Stimulated activated CD8-positive, alpha-beta memory T cell treated with anti-CD3 and anti-CD28 coated beads, Interleukin-12 subunit alpha, Interleukin-12 subunit beta, amount 100 ng/mL, for 1 hour (primary cell): ENCODE measurements around the gene OR10A7.
A peak's percentile ranks its signal among the peaks of the same experiment; 100 is the strongest.
"Not testable (repeated sequence)": the region's sequence is repeated elsewhere in the genome, so short reads cannot be mapped to it uniquely, and the experiment has no call there.

Experiments used
- DNase-seq: peaks from one replicate; pipeline ENCODE4 v3.0.0-alpha.2; 2020; ENCODE audit warnings: low read depth

Gene OR10A7, protein sequence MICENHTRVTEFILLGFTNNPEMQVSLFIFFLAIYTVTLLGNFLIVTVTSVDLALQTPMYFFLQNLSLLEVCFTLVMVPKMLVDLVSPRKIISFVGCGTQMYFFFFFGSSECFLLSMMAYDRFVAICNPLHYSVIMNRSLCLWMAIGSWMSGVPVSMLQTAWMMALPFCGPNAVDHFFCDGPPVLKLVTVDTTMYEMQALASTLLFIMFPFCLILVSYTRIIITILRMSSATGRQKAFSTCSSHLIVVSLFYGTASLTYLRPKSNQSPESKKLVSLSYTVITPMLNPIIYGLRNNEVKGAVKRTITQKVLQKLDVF

DNA sequence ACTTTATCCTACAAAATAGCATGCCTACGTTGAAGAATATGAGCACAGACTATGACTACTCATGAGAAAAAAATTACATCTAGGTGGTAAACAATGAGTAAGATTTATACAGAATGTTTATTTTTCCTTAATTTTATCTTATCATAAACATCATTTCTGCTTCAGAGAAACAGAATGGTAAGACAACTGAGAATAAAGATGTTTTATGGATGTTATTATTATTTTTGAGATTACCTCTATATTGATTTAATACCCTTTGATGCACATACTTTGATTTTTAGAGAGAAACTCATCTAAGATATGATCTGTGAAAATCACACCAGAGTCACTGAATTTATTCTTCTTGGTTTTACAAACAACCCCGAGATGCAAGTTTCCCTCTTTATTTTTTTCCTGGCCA lies at the start of gene OR10A7:
Gene OR10A7 (plus strand): TSS at position 301 of the 400 bp plus-strand sequence. CDS start 0 bp downstream, at position 301.
- no peak for DNase-seq

GRCh38 chr12:55171445-55171844 lies 49.4 kb upstream of the OR10A7 start:
- no peak for DNase-seq

DNA sequence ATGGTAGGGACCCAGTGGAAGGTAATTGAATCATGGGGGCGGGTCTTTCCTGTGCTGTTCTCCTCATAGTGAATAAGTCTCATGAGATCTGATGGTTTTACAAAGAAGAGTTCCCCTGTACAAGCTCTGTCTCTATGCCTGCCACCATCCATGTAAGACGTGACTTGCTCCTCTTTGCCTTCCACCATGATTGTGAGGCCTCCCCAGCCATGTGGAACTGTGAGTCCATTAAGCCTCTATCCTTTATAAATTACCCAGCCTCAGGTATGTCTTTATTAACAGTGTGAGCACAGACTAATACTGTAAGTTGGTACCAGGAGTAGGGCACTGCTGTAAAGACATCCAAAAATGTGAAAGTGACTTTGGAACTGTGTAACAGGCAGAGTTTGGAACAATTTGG lies 49.0 kb upstream of the OR10A7 start:
- not testable (repeated sequence) for DNase-seq

- no peak for DNase-seq
Measured at GRCh38 chr12:55172686-55173085, 48.1 kb upstream of the OR10A7 start.

DNA sequence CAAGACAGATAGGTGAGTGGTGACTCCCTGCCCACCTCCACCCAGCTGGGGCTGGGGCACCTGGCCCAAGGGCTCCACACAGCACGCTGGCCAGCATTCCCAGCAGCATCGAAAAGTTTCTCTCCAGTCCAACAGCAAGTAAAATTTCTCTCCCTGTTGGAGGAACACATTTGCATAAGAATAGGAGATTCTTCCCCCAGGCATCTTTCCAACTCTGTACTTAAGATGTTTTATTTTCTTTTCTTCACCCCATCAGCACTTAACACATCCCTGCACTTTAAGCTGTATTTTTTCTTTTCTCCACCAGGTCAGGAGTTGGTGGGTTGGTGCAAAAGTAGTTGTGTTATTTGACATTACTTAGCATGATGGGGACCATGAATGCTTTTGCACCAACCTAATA lies 47.4 kb upstream of the OR10A7 start:
- DNase-seq, result no peak

DNA sequence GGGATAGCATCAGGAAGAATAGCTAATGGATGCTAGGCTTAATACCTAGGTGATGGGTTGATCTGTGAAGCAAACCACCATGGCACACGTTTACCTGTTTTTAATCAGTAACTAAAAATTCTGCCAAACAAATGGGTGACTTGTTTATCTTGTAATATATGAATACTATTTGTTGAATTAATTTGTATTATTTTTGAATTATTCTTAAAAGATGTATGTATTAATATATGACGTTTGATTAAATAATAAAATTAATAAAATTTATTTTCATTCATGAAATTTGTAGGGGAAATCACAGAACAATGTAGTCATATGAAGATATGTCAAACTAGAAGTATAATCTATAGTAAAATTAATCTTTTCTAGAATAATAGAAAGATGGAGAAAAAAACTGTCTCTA lies 32.3 kb upstream of the OR10A7 start:
- no peak for DNase-seq

GRCh38 chr12:55188974-55189556 lies 31.8 kb upstream of the OR10A7 start:
- peak; percentile 17 for DNase-seq

GRCh38 chr12:55194382-55194781 lies 26.4 kb upstream of the OR10A7 start:
- no peak for DNase-seq

DNA sequence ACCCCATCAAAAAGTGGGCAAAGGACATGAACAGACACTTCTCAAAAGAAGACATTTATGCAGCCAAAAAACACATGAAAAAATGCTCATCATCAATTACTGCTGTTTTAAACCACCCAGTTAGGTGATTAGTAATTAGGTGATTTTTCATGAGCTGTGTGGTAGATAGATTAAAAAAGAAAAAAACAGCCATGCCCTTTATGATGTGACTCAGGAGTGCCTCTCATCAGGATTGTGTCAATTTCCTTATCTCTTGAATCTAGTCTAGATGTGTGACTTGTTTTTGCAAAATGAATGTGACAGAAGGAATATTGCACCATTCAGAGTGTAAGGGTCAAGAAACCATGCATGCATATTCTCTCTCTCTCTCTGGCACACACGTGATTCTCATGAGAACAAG lies 5.7 kb downstream of the OR10A7 start:
- DNase-seq, result no peak

- DNase-seq, result no peak
Measured at GRCh38 chr12:55227643-55228042, 6.8 kb downstream of the OR10A7 start.

DNA sequence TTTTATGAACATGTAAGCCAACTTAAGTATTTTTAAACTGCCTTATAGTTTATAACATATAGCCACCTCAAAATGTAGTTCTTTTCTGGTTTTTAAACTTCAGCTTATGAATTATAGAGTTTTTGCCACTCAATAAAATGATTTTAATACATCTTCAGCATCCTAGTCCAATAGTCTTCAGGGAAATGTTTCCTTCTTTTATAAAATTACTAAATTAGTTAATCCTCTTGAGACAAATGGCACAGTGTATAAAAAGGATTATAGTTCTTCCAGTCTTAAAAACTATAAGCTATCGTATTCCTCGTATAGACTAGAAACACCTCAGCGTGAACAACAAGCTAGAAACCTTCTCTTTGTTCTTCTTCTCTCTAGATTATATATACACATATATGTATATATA lies 23.5 kb downstream of the OR10A7 start, which contains the start of gene OR6C74:
Gene OR6C74 (plus strand): TSS at position 301 of the 400 bp plus-strand sequence. CDS start 2,679 bp downstream, outside the sequence.
- DNase-seq, result no peak

- DNase-seq, result no peak
Measured at GRCh38 chr12:55246159-55246558, 25.3 kb downstream of the OR10A7 start.

DNA sequence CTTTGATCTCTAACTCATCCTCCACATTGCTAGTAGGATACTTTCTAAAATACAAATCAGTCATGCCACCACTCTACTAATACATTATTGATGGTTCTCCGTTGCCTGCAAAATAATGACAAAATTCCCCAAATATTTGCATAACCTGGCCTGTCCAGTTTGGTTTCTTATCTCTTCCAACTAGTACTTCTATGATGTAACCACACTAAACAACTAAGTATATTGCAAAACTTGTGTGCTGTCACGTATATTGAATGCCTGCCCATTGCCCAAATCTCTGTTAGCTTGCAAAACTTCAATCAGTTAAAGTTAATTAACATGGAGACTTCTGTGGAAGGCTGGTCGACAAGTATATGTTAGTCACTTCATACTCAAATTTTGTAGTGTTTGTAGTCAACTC lies 30.1 kb downstream of the OR10A7 start:
- no peak for DNase-seq

GRCh38 chr12:55253281-55253680 lies 32.5 kb downstream of the OR10A7 start:
- DNase-seq, result no peak

DNA sequence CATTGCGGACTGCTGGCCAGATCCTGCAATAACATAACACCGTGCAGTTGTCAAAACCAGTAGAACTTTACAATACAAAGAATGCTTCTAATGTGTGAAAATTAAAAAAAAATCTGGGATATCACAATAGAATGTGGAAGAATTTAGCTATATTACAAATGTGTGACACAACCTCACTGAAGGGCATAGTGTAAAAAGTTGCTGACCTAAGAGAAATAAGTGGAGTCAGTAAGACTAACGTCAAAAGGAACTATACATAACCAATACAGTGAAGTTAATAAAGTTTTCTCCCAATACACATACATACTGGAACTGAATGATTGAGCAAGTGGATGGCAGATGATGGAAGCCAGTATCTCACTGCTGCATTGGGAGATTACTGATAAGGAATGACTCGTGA lies 36.0 kb downstream of the OR10A7 start:
- DNase-seq, result no peak

DNA sequence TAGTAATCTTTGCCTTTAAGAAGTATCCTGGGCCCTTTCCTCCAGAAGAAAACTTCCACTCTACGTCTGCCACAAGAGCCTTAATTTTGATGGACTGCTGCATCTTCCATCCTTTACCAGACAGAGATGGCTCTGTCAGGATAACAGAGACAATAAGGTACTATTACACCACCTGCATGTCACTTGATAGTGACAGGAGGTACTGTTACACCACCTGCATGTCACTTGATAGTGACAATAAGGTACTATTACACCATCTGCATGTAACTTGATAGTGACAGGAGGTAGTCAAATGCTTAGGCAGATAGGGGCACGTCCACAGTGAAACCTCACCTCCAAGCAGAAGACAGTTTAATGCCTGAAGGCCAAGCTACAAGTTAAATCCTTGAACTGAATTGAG lies 37.5 kb downstream of the OR10A7 start:
- DNase-seq, result no peak
